Ascending aorta (tissue), 2 donors: ENCODE data around the gene ERP44. TPM values are rescaled to one million over a fixed set of nuclear protein-coding genes. Genes with fewer than 3 reads are reported as not detected.

Source experiments
- DNase-seq, 2 donors: peaks; one replicate each; pipeline ENCODE4 v3.0.0-alpha.2; 2019; ENCODE audit warnings: low spot score in 2 of 2
- H3K27ac ChIP-seq, 2 donors: fragments of 200-600 bp; sonication (generic); one replicate each; pipeline ENCODE4 v1.5.1; 2016 to 2017; ENCODE audit warnings: mild to moderate bottlenecking in 1 of 2
- H3K27me3 ChIP-seq: fragments of 200-600 bp; sonication (generic); one replicate; pipeline ENCODE4 v1.5.1; 2017
- H3K36me3 ChIP-seq, 2 donors: fragments of 200-600 bp; sonication (generic); one replicate each; pipeline ENCODE4 v1.5.1; 2016
- H3K4me1 ChIP-seq, 2 donors: fragments of 200-600 bp; sonication (generic); one replicate each; pipeline ENCODE4 v1.5.1; 2016 to 2017; ENCODE audit warnings: mild to moderate bottlenecking in 1 of 2
- H3K4me3 ChIP-seq, 2 donors: fragments of 200-600 bp; sonication (generic); one replicate each; pipeline ENCODE4 v1.5.1; 2016 to 2017; ENCODE audit warnings: mild to moderate bottlenecking in 1 of 2
- H3K9me3 ChIP-seq, 2 donors: fragments of 200-600 bp; sonication (generic); one replicate each; pipeline ENCODE4 v1.5.1; 2016
- CTCF ChIP-seq, 3 experiments: fragments of 200-600 bp in 2 of 3; fragments of 450-650 bp in 1 of 3; sonication (generic) in 2 of 3; IDR thresholded peaks; one replicate each; pipeline ENCODE4 v1.5.1; 2016 to 2019; ENCODE audit warnings: antibody characterized with exemption in 3 of 3, mild to moderate bottlenecking in 1 of 3, moderate library complexity in 1 of 3
- intact Hi-C: fragments of 100-400 bp; cut with DNase I; formaldehyde crosslinking; loops from one replicate; pipeline ENCODE4 v1.15.1; 2023
- total RNA-seq: library from RNA; depleted of rRNA; stranded (reverse); fragments of >200 nt; gene quantifications from one replicate; pipeline ENCODE4 v1.1.0, GENCODE V29; 2016

The ERP44 gene
- total RNA-seq, 1 donor from 2014 or later, result 10.7 TPM

- Histone ChIP-seq H3K27ac (no peak overlapping the region), H3K9me3 (no peaks in the 10 kb centered on the region), H3K4me3 (no peak overlapping the region), H3K27me3 (no peaks in the 10 kb centered on the region), H3K4me1 (no peaks in the 10 kb centered on the region), H3K36me3 (peaks cover 0 to 27% of the 10 kb centered on the region in 2 donors)
- no peak for TF ChIP-seq CTCF (IDR thresholded peaks at IDR 0.05)
- intact Hi-C loops, result no loop called here
- no peak for DNase-seq
Observed at GRCh38 chr9:99966716-99967115, 132.1 kb downstream of the ERP44 start.

- Histone ChIP-seq H3K9me3 (no peaks in the 10 kb centered on the region), H3K4me3 (no peak overlapping the region), H3K4me1 (no peaks in the 10 kb centered on the region), H3K27ac (no peak overlapping the region), H3K36me3 (peaks cover 0 to 35% of the 10 kb centered on the region in 2 donors), H3K27me3 (no peaks in the 10 kb centered on the region)
- intact Hi-C loops, result no loop called here
- DNase-seq, result no peak
- TF ChIP-seq CTCF (IDR thresholded peaks at IDR 0.05), result no peak
Observed at GRCh38 chr9:99966001-99966400, 132.8 kb downstream of the ERP44 start.

- intact Hi-C loops, result no loop called here
- DNase-seq, result no peak
- Histone ChIP-seq H3K36me3 (peaks cover 0 to 31% of the 10 kb centered on the region in 2 donors), H3K4me3 (no peak overlapping the region), H3K27ac (no peak overlapping the region), H3K9me3 (no peaks in the 10 kb centered on the region), H3K27me3 (no peaks in the 10 kb centered on the region), H3K4me1 (no peaks in the 10 kb centered on the region)
- TF ChIP-seq CTCF (IDR thresholded peaks at IDR 0.05), result no peak
Observed at GRCh38 chr9:99964336-99964735, 134.5 kb downstream of the ERP44 start.

- H3K4me1 ChIP-seq, result no peaks in the 10 kb centered on the region
- H3K9me3 ChIP-seq, result no peaks in the 10 kb centered on the region
- no peak for TF ChIP-seq CTCF (IDR thresholded peaks at IDR 0.05)
- intact Hi-C loops, result no loop called here
- H3K4me3 ChIP-seq, result no peak overlapping the region
- no peak overlapping the region for H3K27ac ChIP-seq
- peaks cover 0 to 17% of the 10 kb centered on the region in 2 donors for H3K36me3 ChIP-seq
- H3K27me3 ChIP-seq, result no peaks in the 10 kb centered on the region
- no peak for DNase-seq
Observed at GRCh38 chr9:99962680-99963261, 136.0 kb downstream of the ERP44 start.

- Histone ChIP-seq H3K36me3 (peaks cover 0 to 16% of the 10 kb centered on the region in 2 donors), H3K27me3 (no peaks in the 10 kb centered on the region), H3K4me1 (no peaks in the 10 kb centered on the region), H3K27ac (no peak overlapping the region), H3K9me3 (no peaks in the 10 kb centered on the region), H3K4me3 (no peak overlapping the region)
- TF ChIP-seq CTCF (IDR thresholded peaks at IDR 0.05), result no peak
- intact Hi-C loops, result no loop called here
- no peak for DNase-seq
Observed at GRCh38 chr9:99955606-99956005, 143.2 kb downstream of the ERP44 start.

- Histone ChIP-seq H3K4me1 (no peaks in the 10 kb centered on the region), H3K36me3 (peaks cover 0 to 15% of the 10 kb centered on the region in 2 donors), H3K4me3 (no peak overlapping the region), H3K9me3 (no peaks in the 10 kb centered on the region), H3K27ac (no peak overlapping the region), H3K27me3 (no peaks in the 10 kb centered on the region)
- no peak for DNase-seq
- intact Hi-C loops, result no loop called here
- TF ChIP-seq CTCF (IDR thresholded peaks at IDR 0.05), result no peak
Observed at GRCh38 chr9:99954819-99955218, 144.0 kb downstream of the ERP44 start.
